ENCODE data around the gene MCM3AP. TPM values are rescaled to one million over a fixed set of nuclear protein-coding genes. Genes with fewer than 3 reads are reported as not detected.

Gene MCM3AP
- total RNA-seq, 1 donor from 2014 or later: 72.4 TPM

GRCh38 chr21:46216132-46216747 is 69.2 kb downstream of the MCM3AP start:
- Histone ChIP-seq H3K9me3 (ENCODE audit: low read depth) (no peaks in the 10 kb centered on the region), H3F3A (ENCODE audit: low read depth) (no peaks in the 10 kb centered on the region), H3K79me2 (ENCODE audit: low read depth) (peaks cover 2% of the 10 kb centered on the region), H2AFZ (replicated peaks) (no peak overlapping the region), H3K4me1 (no peaks in the 10 kb centered on the region), H3K36me3 (no peaks in the 10 kb centered on the region), H3K27me3 (no peaks in the 10 kb centered on the region), H3K4me2 (no peak overlapping the region), H3K9ac (no peak overlapping the region), H3K27ac (no peak overlapping the region), H3K4me3 (no peak overlapping the region), H4K20me1 (ENCODE audit: low read depth) (no peaks in the 10 kb centered on the region)
- DNase-seq (ENCODE audit: low spot score): no peak
- Mint-ChIP-seq H3K4me3 (no peak overlapping the region), H3K27me3 (ENCODE audit: insufficient read depth, low read depth) (peaks cover 10% of the 10 kb centered on the region), H3K9me3 (no peaks in the 10 kb centered on the region), H3K27ac (peak overlapping the region; percentile 88), H3K36me3 (peaks cover 15% of the 10 kb centered on the region), H3K4me1 (peaks cover 2% of the 10 kb centered on the region)
- TF ChIP-seq CTCF (IDR thresholded peaks at IDR 0.05) (no peak), EZH2phosphoT487 (IDR thresholded peaks at IDR 0.05) (no peak), EZH2 (IDR thresholded peaks at IDR 0.05) (no peak)

- no peaks in the 10 kb centered on the region for H3K79me2 ChIP-seq (ENCODE audit: low read depth)
- H3K9me3 ChIP-seq (ENCODE audit: low read depth): no peaks in the 10 kb centered on the region
- Mint-ChIP-seq H3K27ac (peak overlapping the region; percentile 88), H3K27me3 (ENCODE audit: insufficient read depth, low read depth) (peaks cover 10% of the 10 kb centered on the region), H3K9me3 (no peaks in the 10 kb centered on the region), H3K4me3 (no peak overlapping the region), H3K4me1 (peaks cover 2% of the 10 kb centered on the region), H3K36me3 (peaks cover 15% of the 10 kb centered on the region)
- no peaks in the 10 kb centered on the region for H3K36me3 ChIP-seq
- no peak overlapping the region for H3K27ac ChIP-seq
- no peaks in the 10 kb centered on the region for H3K4me1 ChIP-seq
- no peak overlapping the region for H3K4me2 ChIP-seq
- no peak overlapping the region for H3K4me3 ChIP-seq
- no peak overlapping the region for H3K9ac ChIP-seq
- no peaks in the 10 kb centered on the region for H3K27me3 ChIP-seq
- no peak for DNase-seq (ENCODE audit: low spot score)
- H4K20me1 ChIP-seq (ENCODE audit: low read depth): no peaks in the 10 kb centered on the region
- H3F3A ChIP-seq (ENCODE audit: low read depth): no peaks in the 10 kb centered on the region
- H2AFZ ChIP-seq (replicated peaks): no peak overlapping the region
- TF ChIP-seq EZH2 (IDR thresholded peaks at IDR 0.05) (no peak), EZH2phosphoT487 (IDR thresholded peaks at IDR 0.05) (no peak), CTCF (IDR thresholded peaks at IDR 0.05) (no peak)
Measured at GRCh38 chr21:46215436-46216131, 69.8 kb downstream of the MCM3AP start.

GRCh38 chr21:46214478-46215340 is 70.7 kb downstream of the MCM3AP start:
- H3K4me3 ChIP-seq: no peak overlapping the region
- no peak overlapping the region for H3K4me2 ChIP-seq
- H3F3A ChIP-seq (ENCODE audit: low read depth): no peaks in the 10 kb centered on the region
- DNase-seq (ENCODE audit: low spot score): no peak
- no peak overlapping the region for H3K4me3 Mint-ChIP-seq
- H3K27ac Mint-ChIP-seq: no peak overlapping the region
- no peaks in the 10 kb centered on the region for H3K4me1 ChIP-seq
- no peaks in the 10 kb centered on the region for H3K79me2 ChIP-seq (ENCODE audit: low read depth)
- H3K9me3 ChIP-seq (ENCODE audit: low read depth): no peaks in the 10 kb centered on the region
- H3K36me3 Mint-ChIP-seq: peaks cover 12% of the 10 kb centered on the region
- H2AFZ ChIP-seq (replicated peaks): no peak overlapping the region
- no peaks in the 10 kb centered on the region for H4K20me1 ChIP-seq (ENCODE audit: low read depth)
- no peaks in the 10 kb centered on the region for H3K9me3 Mint-ChIP-seq
- no peak overlapping the region for H3K9ac ChIP-seq
- H3K36me3 ChIP-seq: no peaks in the 10 kb centered on the region
- no peak overlapping the region for H3K27ac ChIP-seq
- no peaks in the 10 kb centered on the region for H3K27me3 ChIP-seq
- H3K27me3 Mint-ChIP-seq (ENCODE audit: insufficient read depth, low read depth): peaks cover 12% of the 10 kb centered on the region
- peaks cover 2% of the 10 kb centered on the region for H3K4me1 Mint-ChIP-seq
- TF ChIP-seq CTCF (IDR thresholded peaks at IDR 0.05): no peak
- no peak for TF ChIP-seq EZH2 (IDR thresholded peaks at IDR 0.05)
- TF ChIP-seq EZH2phosphoT487 (IDR thresholded peaks at IDR 0.05): no peak
